GM18507 (cell line): Measurements from ENCODE around the gene RANBP17.
A peak's percentile ranks its signal among the peaks of the same experiment; 100 is the strongest.
"Not testable (repeated sequence)": the region's sequence is repeated elsewhere in the genome, so short reads cannot be mapped to it uniquely, and the experiment has no call there.

Experiments
- DNase-seq: peaks from one replicate; pipeline ENCODE4 v3.0.0; 2011; ENCODE audit warnings: low read depth; ENCODE audit not compliant: insufficient read length; ENCODE audit errors: extremely low spot score
- FAIRE-seq: peaks from 2 replicates; lab custom pipeline; 2011; peaks lifted over from hg19 to GRCh38; lab: Jason Lieb, UNC

The RANBP17 gene

GRCh38 chr5:171268700-171269620 is 407.1 kb downstream of the RANBP17 start:
- DNase-seq (no peak), FAIRE-seq (no peak)

GRCh38 chr5:171269717-171270116 is 407.9 kb downstream of the RANBP17 start:
- no peak for DNase-seq
- FAIRE-seq = peak; percentile 35

GRCh38 chr5:171270136-171270535 is 408.3 kb downstream of the RANBP17 start:
- FAIRE-seq (no peak), DNase-seq (no peak)

- DNase-seq (no peak), FAIRE-seq (no peak)
Measured at GRCh38 chr5:171271798-171272197, 410.0 kb downstream of the RANBP17 start.

- DNase-seq (no peak), FAIRE-seq (peak; percentile 73)
Measured at GRCh38 chr5:171272996-171273970, 411.5 kb downstream of the RANBP17 start.

GRCh38 chr5:171275841-171276544 is 414.2 kb downstream of the RANBP17 start:
- no peak for DNase-seq
- FAIRE-seq = no peak

GRCh38 chr5:171283753-171284152 is 421.9 kb downstream of the RANBP17 start:
- DNase-seq = no peak
- FAIRE-seq = no peak

GRCh38 chr5:171285465-171285864 is 423.6 kb downstream of the RANBP17 start:
- DNase-seq (no peak), FAIRE-seq (no peak)

- no peak for DNase-seq
- no peak for FAIRE-seq
Measured at GRCh38 chr5:171288066-171288465, 426.2 kb downstream of the RANBP17 start.

GRCh38 chr5:171291371-171291770 is 429.6 kb downstream of the RANBP17 start:
- DNase-seq (no peak), FAIRE-seq (no peak)

- DNase-seq (no peak), FAIRE-seq (no peak)
Measured at GRCh38 chr5:171295299-171295698, 433.5 kb downstream of the RANBP17 start.

- FAIRE-seq = no peak
Measured at GRCh38 chr5:171295801-171296200, 434.0 kb downstream of the RANBP17 start.

GRCh38 chr5:171297941-171298340 is 436.1 kb downstream of the RANBP17 start:
- FAIRE-seq = not testable (repeated sequence)

More at GRCh38 chr5:171295801-171296200, 434.0 kb downstream of the RANBP17 start:
- no peak for DNase-seq

GRCh38 chr5:171299228-171299627 is 437.4 kb downstream of the RANBP17 start:
- FAIRE-seq (no peak), DNase-seq (no peak)

More at GRCh38 chr5:171297941-171298340, 436.1 kb downstream of the RANBP17 start:
- not testable (repeated sequence) for DNase-seq

GRCh38 chr5:171299851-171300250 is 438.0 kb downstream of the RANBP17 start:
- DNase-seq (no peak), FAIRE-seq (no peak)

- FAIRE-seq (no peak), DNase-seq (no peak)
Measured at GRCh38 chr5:171300358-171300757, 438.5 kb downstream of the RANBP17 start.

GRCh38 chr5:171306166-171306565 is 444.3 kb downstream of the RANBP17 start:
- FAIRE-seq (no peak), DNase-seq (no peak)

GRCh38 chr5:171306781-171307591 is 445.2 kb downstream of the RANBP17 start:
- FAIRE-seq (no peak), DNase-seq (no peak)
